ENCODE results near the gene TGFBR3.

- TF ChIP-seq POLR2A (IDR thresholded peaks at IDR 0.05; ENCODE audit: low read length) (no peak), GATA1 (IDR thresholded peaks at IDR 0.05; ENCODE audit: low read depth, low read length) (no peak)
Measured at GRCh38 chr1:91736146-91736714, 149.7 kb downstream of the TGFBR3 start.

All from erythroblast (primary cell).